ENCODE measurements around the gene TRPM2.
"Not testable (repeated sequence)": the region's sequence is repeated elsewhere in the genome, so short reads cannot be mapped to it uniquely, and the experiment has no call there.

The TRPM2 gene

DNA sequence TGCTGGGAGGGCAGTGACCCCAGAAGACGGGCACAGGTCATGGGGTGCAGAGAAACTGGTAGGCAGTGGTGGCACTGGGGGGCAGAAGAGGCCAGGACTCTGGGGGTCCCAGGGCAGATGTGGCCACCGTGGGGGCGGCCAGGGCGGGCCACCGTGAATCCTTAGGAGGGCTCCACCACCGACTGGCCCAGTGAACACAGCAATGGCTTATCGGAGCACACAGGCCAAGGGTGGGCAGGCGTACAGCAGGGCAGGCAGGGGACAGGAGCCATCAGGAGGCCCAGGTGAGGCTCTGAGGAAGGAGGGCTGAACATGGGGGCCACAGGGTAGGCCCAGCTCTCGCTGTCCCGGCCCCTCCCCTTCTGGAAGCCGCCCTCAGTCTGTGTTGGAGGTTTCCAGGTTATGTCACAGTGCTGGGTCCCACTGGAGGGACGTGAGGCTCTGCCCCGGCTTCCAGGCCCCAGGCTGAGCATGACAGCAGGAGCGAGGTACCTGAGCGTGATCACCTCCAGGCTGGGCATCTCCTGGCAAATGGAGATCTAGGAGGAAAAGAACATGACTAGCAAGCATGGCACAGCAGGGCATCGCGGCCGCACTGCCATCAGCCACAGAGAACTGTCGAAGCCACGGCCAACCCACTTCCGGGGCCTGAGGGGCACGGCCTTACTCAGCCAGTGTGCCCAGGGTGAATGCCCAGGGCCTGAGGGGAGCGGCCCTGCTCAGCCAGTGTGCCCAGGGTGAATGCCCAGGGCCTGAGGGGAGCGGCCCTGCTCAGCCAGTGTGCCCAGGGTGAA, 18.0 kb upstream of the TRPM2 start:
- DNase-seq (ENCODE audit: low read depth), result no peak

DNA sequence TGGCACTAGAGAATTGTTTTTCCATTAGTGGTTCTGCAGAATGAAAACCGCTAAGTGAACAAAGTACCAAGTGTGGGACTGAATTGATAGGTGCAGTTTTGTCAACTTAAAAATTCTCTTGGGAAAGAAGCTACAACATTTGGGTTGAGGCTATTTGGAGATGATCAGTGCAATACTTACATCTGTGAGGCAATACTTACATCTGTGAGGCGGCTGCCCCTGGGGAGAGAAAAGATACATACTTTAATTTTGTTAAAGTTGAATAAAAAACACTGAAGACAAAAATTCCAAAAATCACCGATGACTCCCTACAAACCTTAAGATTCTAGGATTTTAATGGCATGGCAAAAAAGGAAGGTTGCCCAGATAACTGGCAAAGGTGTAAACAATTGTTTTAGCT, 16.0 kb upstream of the TRPM2 start:
- DNase-seq (ENCODE audit: low read depth), result no peak

DNA sequence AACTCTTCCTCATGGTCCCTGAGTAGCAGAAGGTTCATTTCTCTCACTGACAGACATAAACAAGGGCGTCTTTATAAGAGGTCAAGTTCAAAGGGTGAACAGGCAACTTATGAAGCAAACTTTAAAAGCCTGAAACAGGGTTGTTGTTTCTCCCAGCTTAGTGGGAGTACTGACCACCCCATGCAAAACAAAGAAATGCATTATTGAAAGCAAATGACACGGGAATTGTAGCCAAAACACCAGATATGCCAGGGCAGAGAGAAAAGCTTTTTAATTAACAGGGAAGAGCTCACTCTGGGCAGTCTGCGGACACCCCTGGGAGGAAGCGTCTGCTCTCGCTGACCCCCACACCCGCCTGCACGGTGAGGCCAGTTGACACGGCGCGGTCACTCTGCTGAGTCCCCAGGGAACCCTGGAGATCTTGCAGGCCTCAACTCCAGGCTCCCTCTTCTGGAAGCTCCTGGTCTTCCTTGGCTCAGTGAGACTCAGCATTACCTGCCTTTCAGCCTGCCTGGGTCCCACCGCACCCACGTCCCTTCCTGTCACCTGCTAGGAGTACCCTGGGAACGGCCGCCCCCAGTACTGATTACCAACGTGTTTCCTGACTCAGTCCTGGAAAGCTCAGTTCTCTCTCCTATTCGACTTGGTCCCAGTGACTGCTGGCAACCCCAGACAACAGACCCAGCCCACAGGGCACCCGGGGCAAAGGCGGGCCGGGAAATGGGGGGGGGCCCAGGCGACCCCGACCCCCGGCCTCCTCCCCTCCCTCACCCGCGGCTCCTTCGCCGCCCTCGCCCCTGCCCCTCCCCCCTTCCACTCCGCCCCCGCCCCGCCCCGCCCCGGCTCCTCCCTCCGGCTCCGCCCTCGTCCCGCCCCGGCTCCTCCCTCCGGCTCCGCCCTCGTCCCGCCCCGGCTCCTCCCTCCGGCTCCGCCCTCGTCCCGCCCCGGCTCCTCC, 15.2 kb upstream of the TRPM2 start:
- DNase-seq (ENCODE audit: low read depth), result no peak

DNA sequence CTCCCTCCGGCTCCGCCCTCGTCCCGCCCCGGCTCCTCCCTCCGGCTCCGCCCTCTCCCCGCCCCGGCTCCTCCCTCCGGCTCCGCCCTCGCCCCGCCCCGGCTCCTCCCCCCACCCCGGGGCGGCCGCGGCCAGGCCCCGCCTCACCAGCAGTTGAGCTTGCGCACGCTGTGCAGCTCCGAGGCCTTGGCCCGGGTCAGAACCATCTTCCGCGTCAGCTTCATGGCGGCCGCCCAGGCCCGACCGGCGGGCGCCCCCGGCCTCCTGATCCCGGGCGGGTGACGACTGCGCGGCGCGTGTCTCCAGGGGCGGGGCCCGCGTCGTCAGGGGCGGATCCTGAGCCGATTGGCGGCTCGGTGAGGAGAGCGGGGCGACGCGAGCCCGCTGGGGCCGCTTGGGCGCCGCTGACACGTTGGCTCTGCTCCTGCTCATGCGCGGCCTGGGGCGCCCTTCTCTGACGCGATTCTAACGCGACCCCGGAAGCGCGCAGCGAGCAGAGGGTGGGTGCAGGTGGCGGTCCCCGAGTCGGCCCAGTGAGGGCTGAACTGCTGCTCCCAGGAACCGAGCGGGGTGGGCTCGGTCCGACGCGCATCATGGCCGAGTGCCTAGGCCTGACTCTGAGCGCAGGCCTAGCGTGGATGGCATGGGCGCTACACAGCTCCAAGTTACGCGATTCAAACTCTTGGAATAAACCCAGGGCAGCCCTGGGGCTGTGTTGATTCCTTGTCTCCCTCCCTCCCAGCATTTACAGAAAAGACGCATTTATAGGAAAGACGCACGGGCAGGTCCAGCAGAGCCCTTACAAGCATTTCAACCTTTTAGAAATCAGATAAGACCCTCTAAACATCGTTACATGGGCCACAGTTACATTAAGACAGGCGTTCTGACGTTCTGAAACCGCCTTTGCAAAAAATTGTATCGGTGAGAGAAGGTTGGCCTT, 14.2 kb upstream of the TRPM2 start, which contains the start of gene CFAP410:
Gene CFAP410 (minus strand): TSS at position 420 of the 940 bp plus-strand sequence. CDS start 196 bp downstream, at position 224.
- peak; percentile 86 for DNase-seq (ENCODE audit: low read depth)

DNA sequence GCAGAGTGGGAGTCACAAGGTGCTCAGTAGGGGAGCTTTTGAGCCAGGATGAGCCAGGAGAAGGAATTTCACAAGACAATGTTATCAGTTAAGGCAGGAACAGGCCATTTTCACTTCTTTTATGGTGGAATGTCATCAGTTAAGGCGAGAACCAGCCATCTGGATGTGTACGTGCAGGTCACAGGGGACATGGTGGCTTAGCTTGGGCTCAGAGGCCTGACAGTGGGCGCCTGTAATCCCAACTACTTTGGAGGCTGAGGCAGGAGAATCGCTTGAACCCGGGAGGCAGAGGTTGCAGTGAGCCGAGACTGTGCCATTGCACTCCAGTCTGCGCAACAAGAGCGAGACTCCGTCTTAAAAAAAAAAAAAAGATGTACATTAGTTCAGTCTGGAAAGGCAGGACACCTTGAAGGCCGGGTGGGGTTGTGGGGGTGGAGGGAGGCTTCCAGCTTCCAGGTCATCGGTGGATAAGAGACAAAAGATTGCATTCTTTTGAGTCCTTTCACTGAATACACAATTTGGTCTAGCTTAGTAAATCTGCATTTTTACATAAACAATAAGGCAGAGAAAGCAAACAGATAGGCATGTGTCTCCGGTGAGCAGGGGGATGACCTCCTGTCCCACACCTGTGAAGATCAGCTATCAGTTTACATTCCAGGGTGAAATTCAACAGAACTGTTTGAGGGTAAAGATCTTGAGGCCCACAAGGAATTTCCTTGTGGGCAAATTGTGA, 11.5 kb upstream of the TRPM2 start:
- DNase-seq (ENCODE audit: low read depth), result not testable (repeated sequence)

DNA sequence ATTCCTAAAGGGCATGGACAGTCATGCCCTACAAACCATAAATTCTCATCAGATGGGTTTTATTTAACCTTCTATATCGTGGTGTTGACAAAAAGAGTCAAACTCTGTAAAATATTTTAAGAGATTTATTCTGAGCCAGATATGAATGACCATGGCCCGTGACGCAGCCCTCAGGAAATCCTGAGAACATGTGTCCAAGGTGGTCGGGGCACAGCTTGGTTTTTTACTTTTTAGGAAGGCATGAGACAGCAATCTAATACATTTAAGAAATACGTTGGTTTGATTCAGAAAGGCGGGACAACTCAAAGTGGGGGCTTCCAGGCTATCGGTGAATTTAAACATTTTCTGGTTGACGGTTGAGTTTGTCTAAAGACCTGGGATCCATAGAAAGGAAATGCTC, 10.4 kb upstream of the TRPM2 start:
- DNase-seq (ENCODE audit: low read depth), result not testable (repeated sequence)

DNA sequence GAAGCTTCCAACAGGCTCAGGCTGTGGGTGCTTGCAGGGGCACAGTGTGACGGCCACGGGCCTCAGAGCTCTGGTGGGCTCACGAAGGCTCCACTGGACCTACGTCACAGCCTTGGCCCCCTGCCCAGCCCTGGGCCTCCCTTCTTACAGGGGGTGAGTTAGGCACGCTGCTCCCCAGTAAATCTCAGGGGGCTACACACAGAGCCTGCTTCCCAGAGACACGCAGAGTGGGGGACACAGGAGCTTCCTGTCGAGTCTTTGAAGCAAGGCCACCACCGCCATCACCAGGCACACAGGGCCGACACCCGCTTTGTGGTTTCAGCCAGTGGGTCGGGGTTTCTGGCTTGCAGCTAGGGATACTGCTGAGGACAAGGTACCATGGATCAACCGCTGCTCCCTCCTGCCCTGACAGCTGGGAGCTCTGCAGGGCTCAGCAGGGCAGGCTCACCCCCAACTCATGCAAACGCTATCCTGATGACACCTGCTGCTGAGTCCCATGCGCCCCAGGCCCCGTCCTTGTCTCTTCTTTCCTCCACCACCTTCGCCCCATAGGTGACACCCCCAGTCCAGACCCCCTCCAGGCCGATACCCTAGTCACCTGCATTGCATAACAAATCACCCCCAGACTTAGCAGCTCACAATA, 8.8 kb upstream of the TRPM2 start:
- DNase-seq (ENCODE audit: low read depth), result no peak

DNA sequence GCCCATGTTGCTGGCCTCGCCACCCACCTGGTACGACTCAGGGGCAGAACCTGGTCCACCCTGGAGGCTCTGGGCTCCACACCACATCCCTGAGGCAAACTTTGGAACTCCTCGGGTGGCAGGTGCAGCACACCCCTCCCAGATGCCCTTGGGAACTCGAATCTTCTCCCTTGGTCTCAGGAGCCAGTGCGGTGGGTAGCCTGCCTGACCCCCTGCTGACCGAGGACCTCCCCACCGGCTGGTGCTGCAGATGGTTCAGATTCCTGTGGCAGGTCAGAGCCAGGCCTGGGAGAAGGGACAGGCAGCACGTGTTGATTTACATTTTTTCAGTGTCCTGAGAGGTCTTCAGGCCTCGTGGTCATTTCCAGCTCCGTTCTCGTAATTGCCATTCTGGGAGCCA, 7.9 kb upstream of the TRPM2 start:
- no peak for DNase-seq (ENCODE audit: low read depth)

DNA sequence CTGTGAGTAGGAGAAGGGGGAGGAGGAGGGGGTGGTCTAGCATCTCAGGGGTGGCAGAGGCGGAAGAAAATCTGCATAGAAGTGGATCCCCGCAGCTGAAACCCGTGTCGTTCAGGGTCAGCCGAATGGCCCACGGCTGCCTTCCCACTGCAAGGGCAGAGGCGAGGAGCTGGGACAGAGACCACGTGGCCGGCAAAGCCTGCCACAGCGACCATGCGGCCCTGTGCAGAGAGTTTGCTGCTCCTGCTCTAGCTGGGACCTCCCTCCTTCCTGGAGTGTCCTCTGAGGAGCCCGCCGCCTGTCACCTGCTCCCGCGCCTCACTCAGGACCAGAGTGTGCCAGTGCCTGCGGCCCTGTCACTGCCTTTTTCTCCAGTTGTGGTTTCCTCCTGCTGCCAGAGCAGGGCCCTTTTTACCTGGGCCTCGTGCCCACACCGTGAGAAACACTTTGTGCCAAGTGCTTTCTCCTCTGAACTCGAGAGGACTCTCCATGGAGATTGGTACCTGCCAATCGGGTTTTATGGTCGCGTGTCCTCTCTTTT, 5.4 kb upstream of the TRPM2 start:
- no peak for DNase-seq (ENCODE audit: low read depth)

DNA sequence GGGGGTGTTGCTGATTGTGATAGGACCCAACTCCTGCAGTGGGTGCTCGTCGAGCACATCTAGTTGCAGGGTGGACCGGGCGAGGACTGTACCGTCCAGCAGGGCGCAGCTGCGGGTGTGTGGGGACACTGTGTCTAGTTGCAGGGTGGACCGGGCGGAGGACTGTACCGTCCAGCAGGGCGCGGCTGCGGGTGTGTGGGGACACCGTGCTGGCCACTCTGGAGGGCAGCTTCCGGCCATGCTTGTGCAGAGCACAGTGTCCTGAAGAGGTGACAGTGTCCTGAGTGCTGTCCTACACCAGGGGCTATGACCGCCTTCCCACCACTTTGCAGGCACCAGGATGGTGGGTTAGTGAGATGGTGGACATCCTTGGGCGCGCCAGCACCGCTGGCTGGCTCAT, 4.6 kb upstream of the TRPM2 start:
- DNase-seq (ENCODE audit: low read depth), result no peak

DNA sequence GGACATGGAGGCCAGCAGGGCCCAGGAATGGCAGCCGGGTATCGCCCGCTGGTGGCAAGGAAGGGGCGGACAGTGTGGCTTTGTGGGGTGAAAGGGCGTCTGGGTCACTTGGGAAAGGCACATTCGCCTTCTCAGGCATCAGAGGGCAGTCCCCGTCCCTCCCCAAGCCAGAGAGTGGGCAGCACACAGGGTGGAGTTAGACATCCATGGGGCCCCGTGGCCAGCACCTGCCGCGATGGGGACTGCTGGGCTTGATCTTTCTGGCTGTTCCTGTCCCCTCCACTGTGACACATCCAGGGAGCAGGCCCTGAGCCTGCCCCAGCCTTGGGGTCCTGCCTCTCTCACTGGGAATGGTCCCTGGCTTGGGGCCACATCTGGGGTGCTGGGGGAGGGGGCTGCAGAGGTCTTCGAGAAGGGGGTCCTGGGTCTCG, 4.0 kb upstream of the TRPM2 start:
- no peak for DNase-seq (ENCODE audit: low read depth)

DNA sequence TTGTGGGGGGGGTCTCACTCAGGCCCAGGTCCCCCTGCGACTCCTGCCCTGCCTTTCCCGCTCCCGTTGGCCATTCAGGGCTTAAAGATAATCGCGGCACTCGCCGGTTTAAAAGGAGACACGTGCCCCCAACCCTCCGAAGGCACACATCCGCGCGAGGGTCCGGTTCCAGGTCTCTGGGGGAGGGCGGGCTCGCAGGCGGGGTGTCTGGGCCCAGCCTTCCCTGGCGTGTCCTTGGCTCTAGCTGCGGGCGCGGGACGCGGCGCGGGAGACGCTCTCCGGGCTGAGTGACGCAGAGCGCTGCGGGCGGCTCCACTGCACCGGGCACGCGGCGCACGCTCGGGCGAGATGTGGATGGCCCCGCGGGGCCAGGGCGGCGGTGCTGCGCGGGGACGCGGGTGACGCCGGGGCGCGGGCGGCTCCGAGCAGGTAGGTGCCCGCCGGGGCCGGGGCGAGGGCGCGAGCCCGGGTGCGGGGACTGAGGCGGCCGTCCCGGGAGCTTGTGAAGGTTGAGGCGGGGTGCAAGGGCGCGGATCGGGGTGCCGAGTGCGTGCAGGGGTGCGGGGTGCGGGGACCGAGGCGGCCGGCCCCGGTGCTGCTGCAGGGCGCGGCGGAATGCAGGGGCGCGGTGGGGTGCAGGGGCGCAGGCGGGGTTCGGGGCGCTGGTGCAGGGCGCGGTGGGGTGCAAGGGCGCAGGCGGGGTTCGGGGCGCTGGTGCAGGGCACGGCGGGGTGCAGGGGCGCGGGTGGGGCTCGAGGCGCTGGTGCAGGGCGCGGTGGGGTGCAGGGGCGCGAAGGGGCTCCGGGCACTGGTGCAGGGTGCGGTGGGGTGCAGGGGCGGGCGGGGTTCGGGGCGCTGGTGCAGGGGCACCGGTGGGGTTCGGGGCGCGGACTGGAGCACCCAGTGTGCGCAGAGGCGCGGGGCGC, 3.3 kb upstream of the TRPM2 start:
- no peak for DNase-seq (ENCODE audit: low read depth)

DNA sequence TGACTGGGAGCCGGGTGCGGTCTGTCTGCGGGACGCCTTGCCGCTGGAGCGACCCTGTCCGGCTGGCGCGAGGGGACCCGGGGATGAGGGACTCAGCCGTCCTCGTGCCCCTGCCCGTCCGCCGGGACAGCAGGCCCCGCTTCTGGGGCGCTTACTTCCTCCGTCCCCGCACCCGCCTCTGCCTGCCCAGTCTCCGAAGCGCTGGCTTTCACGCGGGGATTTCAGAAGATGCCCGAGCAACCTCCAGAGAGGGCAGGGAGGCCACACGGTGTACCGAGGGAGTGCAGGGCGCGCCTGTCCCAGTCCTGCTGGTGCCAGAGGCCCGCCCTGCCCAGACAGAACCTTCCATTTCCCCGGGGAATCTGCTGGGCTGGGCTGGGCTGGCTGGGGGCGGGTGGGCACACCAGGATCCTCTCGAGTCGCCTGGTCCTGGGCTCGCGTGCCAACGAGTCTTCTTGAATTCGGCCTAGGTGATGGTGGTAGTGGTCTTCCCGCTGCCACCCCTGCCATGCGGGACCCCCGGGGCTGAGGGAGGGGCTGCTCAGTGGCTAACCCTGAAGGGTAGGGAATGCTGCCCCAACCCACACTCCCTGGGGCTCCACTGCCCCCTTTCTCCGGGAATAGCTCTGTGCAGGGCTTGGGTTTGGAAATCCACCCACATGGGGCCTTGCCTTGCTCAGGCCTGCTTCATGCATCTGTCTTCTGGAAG, 2.5 kb upstream of the TRPM2 start:
- DNase-seq (ENCODE audit: low read depth), result no peak

DNA sequence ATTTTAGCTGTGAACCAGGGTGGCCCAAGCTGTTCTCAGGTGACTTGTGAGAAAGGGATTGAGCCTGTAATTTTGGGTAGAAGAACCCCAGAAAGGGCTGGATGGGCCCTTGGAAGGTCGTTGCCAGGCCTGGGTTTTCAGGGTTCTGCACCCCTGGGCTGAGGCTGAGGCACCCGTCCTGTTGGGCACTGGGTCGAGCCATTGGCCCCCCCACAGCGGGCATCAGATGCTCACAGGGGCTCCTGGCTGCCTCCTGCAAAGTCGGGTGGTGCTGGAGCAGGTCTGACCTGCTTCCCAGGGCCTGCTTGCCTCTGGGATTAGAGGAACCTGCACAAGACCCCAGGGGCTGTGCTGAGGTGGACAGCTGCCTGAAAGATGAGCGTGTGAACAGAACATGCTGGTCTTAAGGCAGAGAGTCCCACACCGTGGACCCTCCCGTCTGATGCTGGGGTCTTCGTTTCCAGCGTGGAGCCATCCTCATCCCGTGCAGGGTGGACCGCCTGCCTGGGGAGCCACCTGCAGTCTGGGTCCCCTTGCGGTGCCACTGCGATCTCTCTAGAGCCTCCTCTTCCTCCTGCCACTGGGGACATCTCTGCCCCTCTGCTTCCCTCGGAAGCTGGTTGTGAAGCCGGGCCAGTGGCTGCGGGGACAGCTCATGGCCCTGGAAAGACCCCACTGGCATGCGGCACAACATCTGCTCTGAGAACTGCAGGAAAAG, 1.7 kb upstream of the TRPM2 start:
- no peak for DNase-seq (ENCODE audit: low read depth)

DNA sequence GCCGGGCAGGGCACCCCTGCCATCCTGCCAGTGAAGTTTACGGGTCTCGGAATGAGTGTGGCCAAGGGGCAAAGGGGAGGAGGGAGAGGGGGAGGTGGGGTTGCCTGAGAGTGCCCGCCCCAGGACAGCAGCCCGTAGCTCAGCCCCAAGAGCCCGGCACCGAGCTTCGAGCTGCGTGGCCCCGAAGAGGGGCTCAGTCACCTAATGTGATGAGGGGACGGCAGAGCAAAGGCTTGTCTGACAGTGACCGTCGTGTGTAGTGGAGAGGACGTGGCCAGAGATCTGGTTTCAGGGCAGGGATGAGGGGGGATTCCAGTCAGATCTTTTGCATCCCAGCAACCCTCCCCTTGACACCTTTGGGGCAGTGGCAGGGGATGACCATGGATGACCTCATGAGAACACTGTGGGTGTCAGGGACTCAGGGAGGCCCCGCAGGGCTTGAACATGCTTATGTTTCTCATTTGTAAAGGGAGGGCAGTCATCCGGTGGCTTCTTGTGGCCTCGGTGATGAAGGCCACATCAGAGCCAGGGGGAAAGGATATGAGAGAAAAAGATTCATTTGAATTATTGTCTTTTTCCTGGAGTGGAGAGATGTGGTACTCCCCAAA, 1.1 kb upstream of the TRPM2 start:
- no peak for DNase-seq (ENCODE audit: low read depth)

DNA sequence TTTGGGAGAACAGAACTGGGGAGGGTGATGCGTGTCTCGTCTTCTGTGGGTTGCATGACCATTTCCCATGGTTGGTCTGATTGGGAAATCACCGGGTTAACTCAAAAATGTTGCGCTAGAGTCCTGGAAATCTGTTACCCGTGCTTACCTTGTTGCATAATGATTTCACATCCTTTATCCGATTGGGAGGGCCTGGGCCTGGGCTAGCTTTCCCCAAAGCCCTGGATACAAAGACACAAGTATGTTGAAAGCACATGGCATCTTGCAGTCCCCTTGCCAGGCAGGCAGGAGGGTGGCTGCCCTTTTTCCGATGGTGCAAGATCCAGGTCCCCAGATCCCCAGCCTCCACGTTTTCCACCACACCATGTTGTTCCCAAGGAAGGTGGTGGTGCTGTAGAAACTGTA, 582 bp downstream of the TRPM2 start:
- no peak for DNase-seq (ENCODE audit: low read depth)
